GM12872 (cell line): ENCODE results near the gene DENND1A.

Experiments
- TF ChIP-seq, protein P1 (sequence below): IDR thresholded peaks from 3 replicates; pipeline ENCODE4 v1.5.1; 2011; ENCODE audit warnings: low read depth, mild to moderate bottlenecking, low read length, moderate library complexity; ENCODE audit not compliant: insufficient read depth

Gene DENND1A

GRCh38 chr9:123722378-123722777 lies 207.5 kb downstream of the DENND1A start:
- TF ChIP-seq, protein P1, sequence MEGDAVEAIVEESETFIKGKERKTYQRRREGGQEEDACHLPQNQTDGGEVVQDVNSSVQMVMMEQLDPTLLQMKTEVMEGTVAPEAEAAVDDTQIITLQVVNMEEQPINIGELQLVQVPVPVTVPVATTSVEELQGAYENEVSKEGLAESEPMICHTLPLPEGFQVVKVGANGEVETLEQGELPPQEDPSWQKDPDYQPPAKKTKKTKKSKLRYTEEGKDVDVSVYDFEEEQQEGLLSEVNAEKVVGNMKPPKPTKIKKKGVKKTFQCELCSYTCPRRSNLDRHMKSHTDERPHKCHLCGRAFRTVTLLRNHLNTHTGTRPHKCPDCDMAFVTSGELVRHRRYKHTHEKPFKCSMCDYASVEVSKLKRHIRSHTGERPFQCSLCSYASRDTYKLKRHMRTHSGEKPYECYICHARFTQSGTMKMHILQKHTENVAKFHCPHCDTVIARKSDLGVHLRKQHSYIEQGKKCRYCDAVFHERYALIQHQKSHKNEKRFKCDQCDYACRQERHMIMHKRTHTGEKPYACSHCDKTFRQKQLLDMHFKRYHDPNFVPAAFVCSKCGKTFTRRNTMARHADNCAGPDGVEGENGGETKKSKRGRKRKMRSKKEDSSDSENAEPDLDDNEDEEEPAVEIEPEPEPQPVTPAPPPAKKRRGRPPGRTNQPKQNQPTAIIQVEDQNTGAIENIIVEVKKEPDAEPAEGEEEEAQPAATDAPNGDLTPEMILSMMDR, result no peak

- TF ChIP-seq, protein P1, result no peak
Observed at GRCh38 chr9:123718188-123718587, 211.7 kb downstream of the DENND1A start.

- TF ChIP-seq, protein P1, result no peak
Observed at GRCh38 chr9:123717581-123718175, 212.2 kb downstream of the DENND1A start.

- TF ChIP-seq, protein P1, result no peak
Observed at GRCh38 chr9:123716339-123716945, 213.5 kb downstream of the DENND1A start.

DNA sequence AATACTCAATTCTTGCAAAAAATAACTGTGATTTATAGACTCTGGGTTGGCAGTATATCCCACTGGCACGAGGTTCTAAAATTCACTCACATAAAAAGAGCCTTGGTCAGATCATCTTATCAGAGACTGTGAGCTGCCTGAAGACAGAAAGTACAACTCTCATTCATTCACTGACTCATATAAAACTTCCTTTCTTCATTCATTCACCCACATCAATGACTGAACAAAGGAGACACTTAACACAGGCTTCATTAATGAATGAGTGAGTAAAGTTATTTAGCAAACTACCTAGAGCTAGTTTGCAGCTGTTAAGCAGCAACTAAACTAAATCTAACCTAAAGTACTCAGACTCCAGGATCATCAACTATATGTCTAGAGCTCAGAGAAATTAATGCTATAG lies 214.7 kb downstream of the DENND1A start:
- TF ChIP-seq, protein P1, result no peak

DNA sequence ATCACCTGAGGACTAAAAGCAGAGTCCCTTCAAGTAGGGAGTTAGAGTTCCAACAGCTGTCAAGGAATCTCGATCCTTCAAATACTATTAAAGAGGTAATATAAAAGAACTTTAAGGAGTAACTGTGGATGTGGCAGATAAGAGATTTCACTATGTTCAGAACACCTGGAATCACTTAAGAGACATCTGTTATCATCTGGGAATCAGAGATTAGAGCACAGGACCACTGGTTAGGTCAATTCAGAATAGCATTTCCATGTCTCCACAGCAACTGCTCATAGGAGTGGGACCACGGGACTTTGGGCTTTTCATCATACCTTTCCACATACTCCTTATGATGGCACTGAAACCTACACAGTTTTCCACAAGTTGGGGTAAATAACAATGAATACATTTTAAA lies 216.6 kb downstream of the DENND1A start:
- TF ChIP-seq, protein P1, result no peak

GRCh38 chr9:123712399-123712798 lies 217.5 kb downstream of the DENND1A start:
- TF ChIP-seq, protein P1, result no peak
